Measurements from ENCODE around the gene INTS6.

The INTS6 gene

DNA sequence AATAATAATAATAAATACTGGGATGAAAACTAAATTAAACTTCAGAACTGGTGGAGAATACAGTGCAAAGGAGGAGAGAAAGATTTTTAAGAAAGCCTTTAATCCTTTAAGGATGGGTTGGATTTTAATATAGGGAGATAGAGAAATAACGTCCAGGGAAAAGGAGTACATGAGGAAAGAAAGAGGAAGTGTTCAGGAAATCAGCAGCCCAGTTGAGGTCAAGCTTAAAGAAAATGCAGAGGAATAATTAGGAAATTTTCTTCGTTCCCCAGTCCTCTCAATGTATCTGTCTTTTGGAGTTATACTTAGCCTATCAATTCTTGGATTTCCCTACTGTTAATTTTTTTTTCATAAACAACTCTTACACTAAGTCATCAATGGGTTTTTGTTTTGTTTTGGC, 47.7 kb downstream of the INTS6 start:
- DNase-seq (ENCODE audit: low read depth) = no peak

- no peak for DNase-seq (ENCODE audit: low read depth)
Observed at GRCh38 chr13:51397262-51397941, 55.4 kb downstream of the INTS6 start.

DNA sequence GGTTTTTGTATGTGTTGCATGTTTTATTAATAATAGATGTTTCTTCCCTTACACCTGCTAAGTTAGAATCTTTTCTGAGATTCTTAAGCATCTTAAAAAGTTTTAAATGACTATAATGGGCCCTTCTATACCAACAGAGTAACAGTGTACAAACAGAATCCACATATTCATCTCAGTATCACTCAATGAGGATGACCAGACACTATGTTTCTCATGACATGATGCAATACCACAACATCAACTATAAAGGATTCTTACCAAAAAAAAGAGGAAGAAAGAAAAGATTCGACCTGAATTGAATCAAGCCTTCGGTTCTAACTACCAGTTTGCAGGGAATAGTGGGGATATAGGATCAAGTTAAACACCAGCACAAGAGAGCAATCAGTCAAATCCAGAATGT, 56.5 kb downstream of the INTS6 start:
- DNase-seq (ENCODE audit: low read depth) = no peak

DNA sequence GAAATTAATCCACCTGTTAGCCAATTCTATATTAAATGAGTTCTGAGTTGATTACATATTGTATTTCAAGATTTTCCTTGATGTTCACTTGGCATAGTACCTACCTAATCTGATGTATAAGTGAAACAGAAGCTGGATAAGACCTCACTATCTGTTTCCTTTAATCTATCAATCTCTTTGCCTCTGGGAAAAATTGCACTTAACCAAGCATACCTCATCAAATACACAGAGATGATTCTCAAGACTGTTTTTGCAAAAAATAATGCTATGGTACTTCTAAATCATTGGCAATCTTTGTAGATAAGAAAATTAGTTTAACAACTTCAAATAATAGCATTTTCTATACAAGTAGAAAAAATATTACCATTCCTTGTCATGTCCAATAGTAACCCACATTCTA, 58.1 kb downstream of the INTS6 start:
- no peak for DNase-seq (ENCODE audit: low read depth)

DNA sequence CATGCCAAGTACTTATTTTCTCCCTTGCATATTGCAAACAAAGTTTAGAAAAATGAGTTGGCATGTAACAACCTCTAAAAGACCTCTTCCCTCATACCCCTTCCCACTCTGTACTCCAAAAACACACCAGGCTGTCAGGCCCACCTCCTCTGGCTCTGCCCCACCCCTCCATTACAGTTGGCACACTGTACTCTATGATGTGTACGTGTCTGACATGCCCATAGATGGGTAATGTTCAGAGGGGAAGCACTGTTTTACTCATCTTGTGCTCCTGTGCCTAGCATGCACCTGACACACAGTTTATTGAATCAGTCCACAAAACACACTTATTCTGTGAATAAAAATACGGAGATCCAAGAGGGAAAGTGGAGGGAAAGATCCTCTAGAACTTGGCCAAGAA, 67.7 kb downstream of the INTS6 start:
- DNase-seq (ENCODE audit: low read depth) = no peak

GRCh38 chr13:51380269-51380668, 72.6 kb downstream of the INTS6 start:
- no peak for DNase-seq (ENCODE audit: low read depth)

DNA sequence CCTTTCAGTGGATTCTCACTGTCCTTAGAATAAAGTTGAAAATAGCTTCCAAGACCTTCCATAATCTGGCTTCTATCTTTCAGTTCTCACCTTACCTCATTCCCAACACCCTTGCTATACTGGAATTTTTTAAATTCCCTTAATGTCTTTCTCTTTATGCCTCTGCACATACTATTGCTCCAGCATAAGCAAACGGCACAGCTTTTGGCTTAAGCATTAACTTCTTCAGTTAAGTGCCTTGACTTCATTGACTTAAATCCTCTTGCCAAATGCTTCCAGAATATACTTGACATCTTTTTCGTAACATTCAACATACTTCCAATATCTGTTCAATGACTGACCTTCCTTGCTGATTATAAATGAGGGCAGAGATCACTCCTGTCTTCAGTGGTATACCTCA, 79.4 kb downstream of the INTS6 start:
- no peak for DNase-seq (ENCODE audit: low read depth)

GRCh38 chr13:51371768-51372399, 81.0 kb downstream of the INTS6 start:
- no peak for DNase-seq (ENCODE audit: low read depth)

DNA sequence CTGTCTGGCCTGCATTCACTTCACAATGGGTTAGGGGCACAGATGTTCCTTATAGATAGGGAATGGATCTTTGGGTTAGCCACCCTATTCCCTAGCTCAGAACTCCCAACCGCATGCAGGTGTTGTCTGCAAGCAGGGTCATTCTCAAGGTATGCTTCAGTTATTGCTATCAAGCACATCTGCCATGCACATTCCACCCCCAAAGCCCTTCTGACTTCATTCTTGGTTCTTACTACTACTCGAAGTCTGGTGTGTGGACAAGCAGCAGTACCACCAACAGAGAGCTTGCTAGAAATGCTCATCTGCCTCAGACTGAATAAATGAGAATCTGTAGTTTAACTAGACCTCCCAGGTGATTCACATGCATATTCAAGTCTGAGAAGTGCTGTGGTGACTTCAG, 82.0 kb downstream of the INTS6 start:
- no peak for DNase-seq (ENCODE audit: low read depth)

GRCh38 chr13:51370116-51370515, 82.7 kb downstream of the INTS6 start:
- no peak for DNase-seq (ENCODE audit: low read depth)

GRCh38 chr13:51364404-51365008, 88.3 kb downstream of the INTS6 start:
- no peak for DNase-seq (ENCODE audit: low read depth)

DNA sequence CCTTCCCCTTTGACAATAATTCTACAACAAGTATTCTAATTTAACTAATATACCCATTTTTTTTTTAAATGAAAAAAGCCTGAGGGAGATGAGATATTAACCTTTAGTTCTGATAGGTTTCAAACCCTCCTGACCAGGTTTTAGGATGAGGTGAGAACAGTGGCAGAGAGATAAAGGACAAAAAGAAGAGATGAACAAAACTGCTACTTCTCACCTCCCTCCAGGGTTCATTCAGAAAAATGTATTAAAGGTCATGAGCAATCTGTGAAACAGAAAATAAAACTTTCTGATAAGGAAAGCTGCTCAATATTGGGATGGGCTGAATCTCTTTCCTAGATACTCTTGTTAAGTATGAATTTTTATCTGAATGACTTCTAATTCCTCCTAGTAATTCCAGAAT, 89.2 kb downstream of the INTS6 start:
- DNase-seq (ENCODE audit: low read depth) = no peak

- DNase-seq (ENCODE audit: low read depth) = no peak
Observed at GRCh38 chr13:51361106-51361505, 91.7 kb downstream of the INTS6 start.

GRCh38 chr13:51360489-51360888, 92.3 kb downstream of the INTS6 start:
- DNase-seq (ENCODE audit: low read depth) = no peak

GRCh38 chr13:51359352-51359751, 93.5 kb downstream of the INTS6 start:
- DNase-seq (ENCODE audit: low read depth) = no peak

- no peak for DNase-seq (ENCODE audit: low read depth)
Observed at GRCh38 chr13:51357928-51358595, 94.8 kb downstream of the INTS6 start.

DNA sequence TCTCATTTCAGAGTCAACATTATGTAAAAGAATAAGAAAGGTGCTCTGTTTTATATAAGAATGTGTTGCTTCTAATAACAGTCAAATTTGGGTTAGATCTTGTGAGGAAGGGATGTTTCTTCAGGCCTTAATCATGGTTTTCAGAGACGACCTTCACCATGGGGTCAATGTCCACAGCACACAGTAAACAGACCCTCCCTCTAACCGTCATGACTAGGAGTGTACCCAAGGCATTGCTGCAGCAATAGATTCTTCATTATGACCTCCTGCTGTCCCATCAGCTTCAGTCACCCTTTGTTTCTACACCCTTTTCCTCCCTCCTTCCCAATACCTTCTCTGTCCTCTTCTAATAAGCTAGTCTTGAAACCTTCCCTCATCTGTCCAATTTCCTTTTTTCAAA, 97.6 kb downstream of the INTS6 start:
- no peak for DNase-seq (ENCODE audit: low read depth)

- no peak for DNase-seq (ENCODE audit: low read depth)
Observed at GRCh38 chr13:51349016-51349415, 103.8 kb downstream of the INTS6 start.

GRCh38 chr13:51348069-51348967, 104.5 kb downstream of the INTS6 start:
- DNase-seq (ENCODE audit: low read depth) = no peak

DNA sequence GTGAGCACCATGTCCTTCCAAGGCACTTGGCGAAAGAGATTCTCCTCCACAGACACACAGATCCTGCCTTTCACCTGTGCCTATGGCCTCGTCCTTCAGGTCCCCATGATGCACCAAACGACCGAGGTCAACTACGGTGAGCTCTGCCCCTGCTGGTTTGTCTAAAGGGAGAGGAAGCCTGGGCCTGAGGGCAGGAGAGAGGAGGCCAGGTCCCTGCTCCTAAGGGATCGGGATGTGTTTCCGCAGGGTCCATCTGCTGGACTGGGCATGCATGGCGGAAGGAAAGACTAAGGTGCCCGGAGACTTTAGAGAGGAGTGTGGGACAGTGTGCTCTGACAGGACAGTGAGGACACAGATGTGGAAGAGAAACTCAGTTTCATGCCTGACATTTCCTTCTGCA, 105.7 kb downstream of the INTS6 start:
- DNase-seq (ENCODE audit: low read depth) = no peak

DNA sequence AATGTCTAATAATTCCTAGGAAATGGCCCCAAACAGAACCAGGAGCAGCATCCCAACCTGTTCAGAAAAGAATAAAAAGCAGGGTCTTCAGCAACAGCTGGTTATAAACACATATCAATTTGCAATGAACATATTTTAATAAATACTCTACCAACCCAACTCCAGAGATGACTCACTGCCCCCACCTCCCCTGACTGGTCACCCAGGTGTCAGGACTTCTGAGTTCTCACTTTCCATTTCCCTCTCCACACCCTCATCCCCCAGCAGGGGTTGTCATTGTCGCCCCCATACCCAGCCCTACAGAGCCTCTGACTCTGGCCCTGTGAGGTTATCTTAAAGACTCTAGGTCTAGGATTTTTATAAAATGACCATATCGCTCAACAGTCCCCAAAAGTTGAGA, 106.4 kb downstream of the INTS6 start:
- DNase-seq (ENCODE audit: low read depth) = no peak

DNA sequence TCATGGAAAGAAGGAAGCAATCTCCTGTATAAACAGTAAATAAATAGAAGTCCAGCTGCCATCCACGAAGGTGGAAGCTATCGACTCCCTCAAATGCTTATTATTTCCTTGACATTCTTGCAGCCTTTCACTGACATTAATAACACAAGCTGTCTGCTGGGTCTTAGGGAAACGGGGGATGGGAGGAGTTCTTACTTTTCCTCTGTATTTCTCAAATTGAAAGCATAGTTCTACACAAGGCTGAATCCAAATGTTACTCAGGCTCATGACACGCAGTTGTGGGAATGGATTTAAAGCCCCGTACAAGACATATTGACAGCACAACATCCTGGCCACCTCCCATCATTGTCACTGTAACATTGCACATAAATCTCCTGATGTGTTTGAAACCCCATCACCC, 109.4 kb downstream of the INTS6 start:
- no peak for DNase-seq (ENCODE audit: low read depth)
